BE2C (cell line): ENCODE results near the gene COL8A1.

Experiments used
- DNase-seq: peaks from one replicate; pipeline ENCODE4 v3.0.0-alpha.2; 2020
- H3K27me3 ChIP-seq: fragments of 250-450 bp; sonication (Bioruptor Pico); 2 replicates; pipeline ENCODE4 v1.5.1; 2020; ENCODE audit warnings: mild to moderate bottlenecking
- H3K36me3 ChIP-seq: fragments of 250-450 bp; sonication (Bioruptor Pico); 2 replicates; pipeline ENCODE4 v1.5.1; 2020; ENCODE audit warnings: mild to moderate bottlenecking
- H3K4me1 ChIP-seq: fragments of 250-450 bp; sonication (Bioruptor Pico); 2 replicates; pipeline ENCODE4 v1.5.1; 2020
- H3K4me3 ChIP-seq: 2 replicates; pipeline ENCODE4 v1.5.1; 2011; ENCODE audit warnings: low read depth, low read length
- H3K9me3 ChIP-seq: fragments of 250-450 bp; sonication (Bioruptor Pico); 2 replicates; pipeline ENCODE4 v1.5.1; 2020
- CTCF ChIP-seq: IDR thresholded peaks from 2 replicates; pipeline ENCODE4 v1.5.1; 2012; ENCODE audit warnings: mild to moderate bottlenecking, low read depth, low read length

Gene COL8A1

GRCh38 chr3:99757966-99758365 is 119.6 kb downstream of the COL8A1 start:
- H3K27me3 ChIP-seq, result peaks cover 37% of the 10 kb centered on the region
- no peaks in the 10 kb centered on the region for H3K4me1 ChIP-seq
- no peaks in the 10 kb centered on the region for H3K36me3 ChIP-seq
- no peak for DNase-seq
- no peaks in the 10 kb centered on the region for H3K9me3 ChIP-seq
- H3K4me3 ChIP-seq, result no peak overlapping the region
- TF ChIP-seq CTCF, result no peak

- H3K4me1 ChIP-seq, result no peaks in the 10 kb centered on the region
- H3K4me3 ChIP-seq, result no peak overlapping the region
- H3K27me3 ChIP-seq, result peaks cover 37% of the 10 kb centered on the region
- no peak for DNase-seq
- no peaks in the 10 kb centered on the region for H3K36me3 ChIP-seq
- no peak for TF ChIP-seq CTCF
- no peaks in the 10 kb centered on the region for H3K9me3 ChIP-seq
Measured at GRCh38 chr3:99758502-99759177, 120.2 kb downstream of the COL8A1 start.

GRCh38 chr3:99760031-99760430 is 121.6 kb downstream of the COL8A1 start:
- Histone ChIP-seq H3K4me1 (no peaks in the 10 kb centered on the region), H3K4me3 (no peak overlapping the region), H3K36me3 (no peaks in the 10 kb centered on the region), H3K27me3 (peaks cover 37% of the 10 kb centered on the region), H3K9me3 (no peaks in the 10 kb centered on the region)
- TF ChIP-seq CTCF, result no peak
- DNase-seq, result no peak

GRCh38 chr3:99760629-99761028 is 122.2 kb downstream of the COL8A1 start:
- H3K9me3 ChIP-seq, result no peaks in the 10 kb centered on the region
- no peak overlapping the region for H3K4me3 ChIP-seq
- no peak for DNase-seq
- no peaks in the 10 kb centered on the region for H3K36me3 ChIP-seq
- H3K4me1 ChIP-seq, result no peaks in the 10 kb centered on the region
- H3K27me3 ChIP-seq, result peaks cover 37% of the 10 kb centered on the region
- TF ChIP-seq CTCF, result no peak

- no peak overlapping the region for H3K4me3 ChIP-seq
- H3K9me3 ChIP-seq, result no peaks in the 10 kb centered on the region
- no peak for TF ChIP-seq CTCF
- no peaks in the 10 kb centered on the region for H3K4me1 ChIP-seq
- no peak for DNase-seq
- H3K36me3 ChIP-seq, result no peaks in the 10 kb centered on the region
- peaks cover 34% of the 10 kb centered on the region for H3K27me3 ChIP-seq
Measured at GRCh38 chr3:99761415-99762165, 123.2 kb downstream of the COL8A1 start.

- Histone ChIP-seq H3K27me3 (peaks cover 21% of the 10 kb centered on the region), H3K4me3 (no peak overlapping the region), H3K36me3 (no peaks in the 10 kb centered on the region), H3K4me1 (no peaks in the 10 kb centered on the region), H3K9me3 (no peaks in the 10 kb centered on the region)
- no peak for TF ChIP-seq CTCF
- DNase-seq, result no peak
Measured at GRCh38 chr3:99762901-99763300, 124.5 kb downstream of the COL8A1 start.
